Thoracic aorta (tissue), 2 donors: ENCODE measurements around the gene SLIT2. TPM values are rescaled to one million over a fixed set of nuclear protein-coding genes. Genes with fewer than 3 reads are reported as not detected.

Experiments used
- ATAC-seq: fragments of 150-250 bp; one replicate; pipeline ENCODE4 v1.8.0; 2017; ENCODE audit warnings: low read depth; ENCODE audit not compliant: insufficient number of reproducible peaks, low FRiP score
- DNase-seq: peaks from one replicate; pipeline ENCODE4 v3.0.0-alpha.2; 2020; ENCODE audit warnings: low spot score
- H3K27ac ChIP-seq, 2 donors: fragments of 200-600 bp; sonication (generic); 1 replicate in 1 of 2; 2 replicates in 1 of 2; pipeline ENCODE4 v1.5.1; 2016; ENCODE audit warnings: mild to moderate bottlenecking in 2 of 2, moderate library complexity in 2 of 2
- H3K27me3 ChIP-seq: fragments of 200-600 bp; sonication (generic); replicated peaks from 2 replicates; pipeline ENCODE4 v1.6.0; 2016; ENCODE audit warnings: mild to moderate bottlenecking; ENCODE audit not compliant: insufficient read depth
- H3K36me3 ChIP-seq: fragments of 200-600 bp; sonication (generic); one replicate; pipeline ENCODE4 v1.5.1; 2016
- H3K4me1 ChIP-seq, 2 donors: fragments of 200-600 bp; sonication (generic); 1 replicate in 1 of 2; 2 replicates in 1 of 2; pipeline versions ENCODE4 v1.5.1 to v1.6.0; 2016; ENCODE audit warnings: low read depth in 2 of 2, mild to moderate bottlenecking in 1 of 2; ENCODE audit not compliant: control insufficient read depth in 1 of 2
- H3K4me3 ChIP-seq: fragments of 200-600 bp; sonication (generic); 2 replicates; pipeline ENCODE4 v1.5.1; 2016; ENCODE audit warnings: mild to moderate bottlenecking
- H3K9me3 ChIP-seq: fragments of 200-600 bp; sonication (generic); 2 replicates; pipeline ENCODE4 v1.5.1; 2016
- total RNA-seq, 2 donors: library from RNA; depleted of rRNA; stranded (reverse); fragments of >200 nt; gene quantifications; one replicate each; pipeline versions ENCODE4 v1.1.0 to v1.2.3, GENCODE V29; 2016
- TF ChIP-seq, protein P1 (sequence below): fragments of 200-600 bp; sonication (generic); IDR thresholded peaks from one replicate; pipeline ENCODE4 v1.5.1; 2019; ENCODE audit warnings: antibody characterized with exemption

Gene SLIT2
- total RNA-seq, 2 donors from 2014 or later = 30.3 to 71.1 TPM

DNA sequence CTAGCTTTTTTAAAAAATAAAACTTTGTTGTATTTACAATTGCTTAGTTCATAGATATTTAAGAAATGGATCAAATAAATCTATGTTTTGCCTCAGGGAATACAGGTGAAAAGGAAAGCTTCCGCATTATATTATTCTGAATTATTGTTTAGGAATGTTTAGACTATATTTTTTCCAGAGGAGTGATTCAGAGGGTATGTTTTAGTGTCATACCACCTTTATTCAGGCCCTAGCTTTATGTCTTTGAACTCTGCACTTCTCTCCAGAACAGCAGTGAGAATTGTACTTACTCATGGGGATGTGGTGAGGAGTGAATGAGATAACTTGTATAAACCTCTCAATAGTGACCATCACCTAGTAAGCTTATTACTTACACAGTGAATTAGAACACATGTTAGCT lies 14.0 kb downstream of the SLIT2 start:
- Histone ChIP-seq H3K4me1 (peaks cover 11 to 39% of the 10 kb centered on the region in 2 donors), H3K4me3 (no peak overlapping the region), H3K27me3 (no peaks in the 10 kb centered on the region), H3K9me3 (no peaks in the 10 kb centered on the region), H3K36me3 (no peaks in the 10 kb centered on the region), H3K27ac (peak overlapping the region; percentile 76 to 81)
- DNase-seq (no peak), ATAC-seq (no peak)
- TF ChIP-seq, protein P1, sequence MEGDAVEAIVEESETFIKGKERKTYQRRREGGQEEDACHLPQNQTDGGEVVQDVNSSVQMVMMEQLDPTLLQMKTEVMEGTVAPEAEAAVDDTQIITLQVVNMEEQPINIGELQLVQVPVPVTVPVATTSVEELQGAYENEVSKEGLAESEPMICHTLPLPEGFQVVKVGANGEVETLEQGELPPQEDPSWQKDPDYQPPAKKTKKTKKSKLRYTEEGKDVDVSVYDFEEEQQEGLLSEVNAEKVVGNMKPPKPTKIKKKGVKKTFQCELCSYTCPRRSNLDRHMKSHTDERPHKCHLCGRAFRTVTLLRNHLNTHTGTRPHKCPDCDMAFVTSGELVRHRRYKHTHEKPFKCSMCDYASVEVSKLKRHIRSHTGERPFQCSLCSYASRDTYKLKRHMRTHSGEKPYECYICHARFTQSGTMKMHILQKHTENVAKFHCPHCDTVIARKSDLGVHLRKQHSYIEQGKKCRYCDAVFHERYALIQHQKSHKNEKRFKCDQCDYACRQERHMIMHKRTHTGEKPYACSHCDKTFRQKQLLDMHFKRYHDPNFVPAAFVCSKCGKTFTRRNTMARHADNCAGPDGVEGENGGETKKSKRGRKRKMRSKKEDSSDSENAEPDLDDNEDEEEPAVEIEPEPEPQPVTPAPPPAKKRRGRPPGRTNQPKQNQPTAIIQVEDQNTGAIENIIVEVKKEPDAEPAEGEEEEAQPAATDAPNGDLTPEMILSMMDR = no peak

DNA sequence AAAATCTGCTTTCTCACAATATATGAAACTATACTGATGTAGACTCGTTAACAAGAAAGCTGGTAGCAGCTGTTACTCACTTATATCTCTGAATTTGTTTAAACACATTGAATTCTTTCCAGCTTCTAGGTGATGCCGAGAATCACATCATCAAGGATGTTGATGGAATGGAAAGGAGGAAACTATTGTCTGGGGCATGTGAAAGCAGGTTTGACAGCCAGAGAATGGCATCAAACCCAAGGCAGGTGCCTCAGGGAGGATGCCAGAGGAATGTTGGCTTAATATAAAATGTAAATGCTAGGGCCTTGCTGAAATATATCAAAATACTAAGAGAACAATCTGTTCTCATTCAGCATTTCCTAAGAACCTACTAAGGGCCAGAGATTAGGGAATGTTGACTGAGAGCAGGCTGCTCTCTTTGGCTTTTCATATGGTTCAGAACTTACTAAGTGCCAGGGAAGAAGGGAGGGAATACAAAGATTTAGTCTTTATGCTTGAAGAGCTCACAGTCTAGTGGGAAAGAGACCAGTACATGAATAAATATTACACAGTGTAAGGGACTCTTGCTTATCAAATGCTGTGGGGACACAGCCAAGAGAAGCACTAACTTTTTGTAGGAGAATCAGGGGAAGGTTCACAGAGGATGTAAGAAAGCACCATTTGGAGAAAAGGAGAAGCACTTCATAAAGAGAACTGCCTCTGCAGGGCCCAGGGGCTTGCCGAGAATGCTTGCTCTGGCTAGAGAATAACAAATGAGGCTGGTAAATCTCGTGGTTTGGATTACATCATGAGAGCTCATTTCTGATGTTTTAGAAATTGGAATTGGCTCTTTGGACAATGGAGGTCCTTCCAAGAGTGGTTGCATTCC lies 14.7 kb downstream of the SLIT2 start:
- DNase-seq (no peak), ATAC-seq (peak; percentile 33)
- H3K36me3 ChIP-seq = no peaks in the 10 kb centered on the region
- H3K9me3 ChIP-seq = no peaks in the 10 kb centered on the region
- H3K4me1 ChIP-seq = peaks cover 11 to 39% of the 10 kb centered on the region in 2 donors
- no peaks in the 10 kb centered on the region for H3K27me3 ChIP-seq
- TF ChIP-seq, protein P1 = no peak
- H3K27ac ChIP-seq = peak overlapping the region; percentile 76 to 81
- peak overlapping the region; percentile 10 for H3K4me3 ChIP-seq

DNA sequence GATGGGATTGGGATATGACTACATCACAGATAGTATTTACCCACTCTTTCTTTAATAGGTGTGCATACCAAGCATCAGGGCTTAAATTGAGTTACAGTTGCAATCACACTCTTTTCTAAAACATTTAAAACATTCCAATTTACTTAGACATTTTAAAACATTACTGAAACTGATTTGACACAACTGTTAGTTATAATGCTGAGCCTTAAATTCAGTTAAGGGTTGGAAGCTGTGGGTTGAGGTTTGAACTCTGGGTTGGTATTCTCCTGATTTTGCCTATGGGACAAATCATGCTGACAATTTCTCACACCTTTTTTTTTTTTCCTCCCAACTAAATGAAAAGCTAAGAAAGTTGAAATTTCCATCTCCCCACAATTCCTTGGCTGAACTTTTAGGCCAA lies 16.3 kb downstream of the SLIT2 start:
- no peak for ATAC-seq
- Histone ChIP-seq H3K27ac (peak overlapping the region; percentile 76 to 81), H3K4me1 (peaks cover 11 to 54% of the 10 kb centered on the region in 2 donors), H3K9me3 (no peaks in the 10 kb centered on the region), H3K36me3 (no peaks in the 10 kb centered on the region), H3K27me3 (no peaks in the 10 kb centered on the region), H3K4me3 (no peak overlapping the region)
- TF ChIP-seq, protein P1 = no peak
- DNase-seq = no peak

DNA sequence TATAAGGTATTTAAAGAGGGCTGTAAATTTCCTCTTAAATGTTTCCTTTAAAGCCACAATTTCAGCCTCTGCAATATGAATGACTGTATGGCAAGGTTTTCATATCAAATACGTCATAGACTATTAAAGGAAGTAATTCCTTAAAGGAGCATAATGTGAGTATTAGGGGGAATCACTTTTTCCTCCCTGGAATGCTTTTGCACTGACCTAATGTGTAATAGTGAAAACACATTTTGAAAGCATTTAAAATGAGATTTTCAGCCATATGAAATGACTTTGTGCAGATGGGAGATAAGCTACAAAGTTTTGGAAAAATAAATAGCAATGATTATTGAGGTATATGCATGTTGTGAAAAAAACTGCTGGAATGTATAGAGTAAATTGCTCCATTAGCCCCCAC lies 17.6 kb downstream of the SLIT2 start:
- Histone ChIP-seq H3K4me3 (no peak overlapping the region), H3K27me3 (no peaks in the 10 kb centered on the region), H3K36me3 (no peaks in the 10 kb centered on the region), H3K27ac (peak overlapping the region in 1 of 2 donors; percentile 81), H3K9me3 (no peaks in the 10 kb centered on the region), H3K4me1 (peaks cover 11 to 62% of the 10 kb centered on the region in 2 donors)
- ATAC-seq (no peak), DNase-seq (no peak)
- TF ChIP-seq, protein P1 = no peak

DNA sequence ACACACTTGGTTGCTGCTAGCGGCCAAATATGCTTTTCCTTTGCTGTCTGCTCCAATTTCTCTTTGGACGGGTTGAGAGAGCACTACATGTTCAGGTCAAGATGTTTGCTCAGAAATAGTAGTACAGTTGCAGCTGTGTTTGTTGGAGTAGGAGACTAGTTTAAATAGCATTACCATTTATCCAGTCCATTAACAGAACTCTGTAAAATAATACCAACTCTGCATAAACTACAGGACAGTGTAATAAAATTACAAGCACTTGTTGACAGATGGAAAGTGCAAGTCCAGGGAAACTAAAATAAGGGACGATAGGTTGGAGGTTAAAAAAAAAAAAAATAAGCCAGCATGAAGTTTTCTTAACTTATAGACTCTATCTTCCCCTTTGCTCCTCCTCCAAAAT lies 20.2 kb downstream of the SLIT2 start:
- TF ChIP-seq, protein P1 = no peak
- Histone ChIP-seq H3K9me3 (no peaks in the 10 kb centered on the region), H3K27ac (no peak overlapping the region), H3K27me3 (no peaks in the 10 kb centered on the region), H3K36me3 (no peaks in the 10 kb centered on the region), H3K4me3 (no peak overlapping the region), H3K4me1 (peaks cover 10 to 68% of the 10 kb centered on the region in 2 donors)
- DNase-seq (no peak), ATAC-seq (no peak)
